GM18867 (cell line): ENCODE data around the gene ZNF780A.
"Not testable (repeated sequence)": the region's sequence is repeated elsewhere in the genome, so short reads cannot be mapped to it uniquely, and the experiment has no call there.

ENCODE experiments used
- ATAC-seq: cut with Tn5 transposase; IDR thresholded peaks from one replicate; pipeline ENCODE4 v1.9.1; 2021; ENCODE audit warnings: mild to moderate bottlenecking, moderate library complexity; ENCODE audit not compliant: unreplicated experiment

ZNF780A gene

DNA sequence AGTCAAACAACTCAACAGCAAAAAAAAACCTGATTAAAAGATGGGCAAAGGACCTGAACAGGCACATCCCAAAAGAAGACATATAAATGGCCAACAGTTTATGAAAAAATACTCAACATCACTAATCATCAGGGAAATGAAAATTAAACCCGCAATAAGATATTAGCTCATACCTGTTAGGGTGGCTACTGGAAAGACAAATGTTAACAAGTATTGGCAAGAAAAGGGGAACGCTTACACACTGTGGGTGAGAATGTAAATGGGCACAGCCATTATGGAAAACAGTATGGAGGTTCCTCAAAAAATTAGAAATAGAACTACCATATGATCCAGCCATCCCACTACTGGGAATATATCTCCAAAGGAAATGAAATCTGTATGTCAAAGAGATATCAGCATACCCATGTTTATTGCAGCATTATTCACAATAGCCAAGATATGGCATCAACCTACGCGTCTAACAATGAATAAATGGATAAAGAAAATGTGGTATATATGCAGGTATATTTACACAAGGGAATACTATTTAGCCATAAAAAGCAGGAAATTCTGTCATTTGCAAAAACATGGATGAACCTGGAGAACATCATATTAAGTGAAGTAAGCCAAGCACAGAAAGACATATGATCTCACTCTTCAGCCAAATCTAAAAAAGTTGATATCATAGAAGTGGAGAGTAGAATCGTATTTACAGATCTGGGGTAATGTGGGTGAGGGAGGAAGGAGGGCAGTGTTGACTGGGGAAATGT, 2.3 kb downstream of the ZNF780A start:
- no peak for ATAC-seq

DNA sequence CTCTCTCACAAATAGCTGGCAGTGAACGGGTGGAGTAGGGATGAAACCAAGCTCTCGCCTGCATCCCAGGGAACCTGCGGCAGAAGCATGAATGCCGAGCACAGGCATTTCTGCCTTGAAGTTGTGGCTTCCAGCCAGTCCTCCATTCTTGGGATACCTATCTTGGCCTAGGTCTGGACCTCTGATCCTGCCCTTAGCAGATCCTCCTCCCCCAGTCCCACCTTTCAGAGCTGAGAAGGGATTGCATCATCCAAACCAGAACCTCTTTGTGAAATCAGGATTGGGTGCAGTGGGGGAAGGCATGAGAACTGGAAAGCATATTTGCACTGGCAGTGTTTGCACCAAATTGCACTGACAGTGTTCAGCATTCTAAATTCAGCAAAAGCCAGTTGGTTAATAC, 5.8 kb downstream of the ZNF780A start:
- no peak for ATAC-seq

DNA sequence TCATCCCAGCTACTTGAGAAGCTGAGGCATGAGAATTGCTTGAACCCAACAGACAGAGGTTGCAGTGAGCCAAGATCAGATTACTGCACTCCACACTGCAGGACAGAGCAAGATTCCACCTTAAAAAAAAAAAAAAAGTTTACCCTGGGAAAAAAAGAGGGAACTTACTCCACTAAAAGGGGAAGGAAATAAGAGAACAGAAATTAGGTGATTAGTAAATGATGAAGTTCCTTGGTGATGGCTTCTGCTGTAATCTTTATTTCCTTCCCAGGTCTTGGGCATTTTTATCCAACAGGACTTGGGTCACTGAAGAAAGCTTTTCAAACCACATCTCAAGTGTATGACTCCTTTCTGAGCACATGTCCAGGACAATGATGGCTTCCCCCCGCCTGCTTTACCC, 9.3 kb downstream of the ZNF780A start:
- ATAC-seq = no peak

DNA sequence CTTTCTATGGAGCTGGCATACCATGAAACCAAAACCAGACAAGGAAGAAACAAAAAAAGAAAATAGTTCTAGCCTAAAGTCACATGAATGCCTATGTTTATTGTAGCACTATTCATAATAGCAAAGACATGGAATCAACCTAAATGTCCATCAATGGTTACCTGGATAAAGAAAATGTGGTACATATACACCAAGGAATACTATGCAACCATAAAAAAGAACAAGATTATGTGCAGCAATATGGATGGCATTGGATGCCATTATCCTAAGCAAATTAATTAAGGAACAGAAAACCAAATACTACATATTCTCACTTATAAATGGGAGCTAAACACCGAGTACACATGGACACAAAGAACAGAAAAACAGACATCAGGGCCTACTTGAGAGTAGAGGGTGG, 10.5 kb downstream of the ZNF780A start:
- ATAC-seq = no peak

DNA sequence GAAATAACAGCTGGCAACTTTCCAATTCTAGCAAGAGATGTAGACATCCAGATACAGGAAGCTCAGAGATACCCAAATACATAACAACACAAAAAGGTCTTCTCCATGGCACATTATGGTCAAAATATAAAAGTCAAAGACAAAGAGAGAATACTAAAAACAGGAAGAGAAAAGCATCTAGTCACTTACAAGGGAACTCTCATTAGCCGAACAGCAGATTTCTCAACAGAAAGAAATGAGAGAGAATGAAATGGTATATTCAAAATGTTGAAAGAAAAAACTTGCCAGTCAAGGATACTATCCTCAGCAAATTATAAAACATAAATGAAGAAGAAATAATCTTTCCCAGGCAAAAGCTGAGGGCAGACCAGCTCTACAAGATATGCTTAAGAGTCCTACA, 12.4 kb downstream of the ZNF780A start:
- ATAC-seq = no peak

DNA sequence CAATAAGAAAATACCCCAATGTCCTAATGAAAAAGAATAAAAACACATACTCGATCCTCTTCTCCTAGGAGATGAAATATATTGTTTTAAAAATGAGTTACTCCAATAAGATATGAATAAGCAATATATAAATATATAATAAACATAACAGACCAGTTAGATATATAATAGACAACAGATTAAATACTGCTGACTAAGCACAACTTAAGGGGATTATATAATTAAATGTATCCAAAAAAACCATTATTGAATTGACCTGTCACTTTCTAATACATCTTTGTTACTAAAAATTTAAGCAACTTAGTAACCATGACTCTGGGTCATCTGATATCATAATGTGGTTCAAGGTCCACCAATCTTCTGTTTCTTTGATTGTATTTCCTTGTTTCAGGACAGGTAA, 20.7 kb downstream of the ZNF780A start:
- no peak for ATAC-seq

DNA sequence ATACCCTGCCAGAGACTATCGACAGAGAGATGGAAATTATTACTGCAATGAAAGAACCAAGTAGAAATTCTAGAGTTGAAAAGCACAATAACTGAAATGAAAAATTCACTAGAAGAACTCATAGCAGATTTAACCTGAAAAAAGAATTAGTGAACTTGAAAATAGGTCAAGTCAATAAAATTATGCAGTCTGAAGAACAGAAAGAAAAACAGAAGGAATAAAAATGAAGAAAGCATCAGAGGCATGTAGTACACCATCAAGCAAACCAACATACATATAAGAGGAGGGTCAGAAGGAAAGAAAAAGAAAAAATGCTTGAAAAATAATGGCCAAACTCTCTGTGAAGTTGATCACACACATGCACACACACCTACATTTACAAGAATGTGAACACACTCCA, 31.1 kb downstream of the ZNF780A start:
- ATAC-seq = no peak

DNA sequence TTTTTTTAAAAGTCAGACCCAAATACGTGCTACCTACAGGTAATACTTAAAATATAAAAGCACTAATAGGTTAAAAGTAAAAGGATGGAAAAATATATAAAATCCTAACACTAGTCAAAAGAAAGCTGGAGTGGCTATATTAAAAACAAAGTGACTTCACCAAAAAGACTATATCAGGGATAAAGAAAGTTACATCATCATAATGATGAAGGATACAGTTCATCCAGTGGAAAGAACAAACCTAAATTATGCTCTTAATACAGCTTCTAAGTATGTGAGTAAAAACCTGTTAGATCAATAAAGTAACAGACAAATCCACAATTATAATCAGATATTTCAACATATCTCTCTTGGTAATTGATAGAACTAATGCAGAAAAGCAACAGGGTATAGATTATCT, 33.6 kb downstream of the ZNF780A start:
- ATAC-seq = no peak

DNA sequence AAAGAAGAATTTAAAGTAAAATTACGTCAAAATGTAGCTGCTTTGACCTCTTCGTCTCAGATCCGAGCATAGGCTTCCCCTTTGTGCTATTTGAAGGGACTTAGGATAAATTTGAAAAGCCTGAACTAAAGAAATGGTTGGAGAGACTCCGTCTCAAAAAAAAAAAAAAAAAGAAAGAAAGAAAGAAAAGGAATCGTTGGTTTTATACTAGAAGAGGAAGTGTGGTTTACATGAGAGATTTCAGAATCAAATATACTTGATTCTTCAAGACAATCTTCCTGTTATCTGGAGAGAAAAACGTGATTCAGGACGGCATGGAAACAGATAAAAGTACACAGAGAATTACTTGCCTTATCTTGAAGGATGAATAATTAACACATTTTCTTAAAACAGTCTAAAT, 34.2 kb downstream of the ZNF780A start:
- no peak for ATAC-seq

DNA sequence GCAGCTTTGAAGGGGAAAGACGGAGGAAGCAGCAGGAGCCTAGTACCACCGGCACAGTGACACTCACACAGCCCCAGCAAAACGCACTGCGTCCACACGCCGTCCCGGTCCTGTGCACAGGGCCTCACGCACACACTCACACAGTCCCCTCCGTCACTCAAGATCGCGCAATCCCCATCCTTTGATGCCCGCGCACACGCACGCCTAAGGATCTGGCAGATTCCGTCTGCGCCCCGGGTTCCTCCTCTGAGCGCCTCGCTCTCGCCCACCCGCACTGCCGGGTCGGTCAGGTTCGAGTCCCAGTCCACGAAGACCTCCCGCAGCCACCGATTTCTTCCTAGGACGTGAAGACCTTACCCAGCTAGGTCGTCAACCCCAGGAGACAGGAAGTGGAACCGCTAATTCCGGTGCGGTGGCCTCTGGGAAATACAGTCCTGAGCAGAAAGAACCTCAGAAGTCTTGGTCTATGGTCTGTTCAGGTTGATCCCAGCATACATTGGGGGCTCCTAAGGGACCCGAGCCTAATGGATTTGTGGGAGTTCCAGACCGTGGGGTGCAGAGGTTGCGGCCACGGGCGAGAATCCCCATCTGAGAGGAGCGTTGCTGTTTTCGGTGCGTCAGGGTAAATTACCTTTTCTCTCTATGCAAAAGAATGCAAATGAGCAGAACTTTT, 34.8 kb downstream of the ZNF780A start, which contains the start of gene ZNF780B:
TSS of gene ZNF780B (minus strand) at position 400 of the 673 bp plus-strand sequence. CDS start 5,899 bp downstream, outside the sequence.
- peak; percentile 71 for ATAC-seq

DNA sequence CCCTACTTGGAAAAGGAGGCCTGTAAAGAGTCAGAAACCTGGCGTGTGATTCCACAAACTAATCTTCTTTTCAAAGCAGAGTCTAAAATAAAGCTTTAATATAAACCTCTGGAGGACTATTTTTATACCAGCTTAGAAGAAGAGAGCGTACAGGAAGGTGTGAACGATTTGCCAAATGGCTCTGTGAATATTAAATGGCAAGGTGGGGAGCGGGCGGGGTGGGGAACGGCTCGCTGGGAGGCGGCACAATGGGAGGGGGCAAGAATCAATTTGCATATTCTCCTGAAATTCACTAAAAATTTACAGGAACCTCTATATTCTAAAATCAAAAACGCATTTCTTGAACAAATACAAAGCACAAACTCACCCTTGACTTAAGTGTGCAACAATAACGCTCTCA, 35.7 kb downstream of the ZNF780A start:
- no peak for ATAC-seq

DNA sequence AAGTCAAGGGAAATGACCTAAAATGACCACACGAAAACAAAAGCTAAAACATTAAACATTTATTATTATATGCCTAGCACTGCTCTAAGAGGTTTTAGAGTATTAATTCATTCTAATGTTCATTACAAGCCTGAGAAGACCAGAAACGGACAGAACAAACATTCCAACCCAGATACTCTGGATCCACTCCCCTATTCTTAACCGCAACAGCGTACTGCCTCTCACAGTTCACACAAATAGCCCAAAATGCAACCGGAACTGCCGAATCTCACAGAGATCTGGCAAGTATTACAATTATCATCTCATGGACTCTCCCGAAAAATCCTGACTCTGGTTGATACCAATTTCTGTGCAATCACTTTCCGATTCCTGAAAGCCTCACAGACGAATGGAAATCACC, 36.1 kb downstream of the ZNF780A start:
- ATAC-seq = no peak

DNA sequence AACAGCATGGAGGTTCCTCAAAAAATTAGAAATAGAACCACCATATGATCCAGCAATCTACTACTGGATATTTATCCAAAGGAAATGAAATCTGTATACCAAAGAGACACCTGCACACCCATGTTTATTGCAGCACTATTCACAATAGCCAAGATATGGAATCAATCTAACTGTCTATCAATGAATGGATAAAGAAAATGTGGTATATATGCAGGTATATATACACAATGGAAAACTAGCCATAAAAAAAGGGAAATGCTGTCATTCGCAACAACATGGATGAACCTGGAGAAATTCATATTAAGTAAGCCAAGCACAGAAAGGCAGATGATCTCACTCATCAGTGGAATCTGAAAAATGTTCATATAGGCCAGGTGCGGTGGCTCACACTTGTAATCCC, 37.3 kb downstream of the ZNF780A start:
- no peak for ATAC-seq

DNA sequence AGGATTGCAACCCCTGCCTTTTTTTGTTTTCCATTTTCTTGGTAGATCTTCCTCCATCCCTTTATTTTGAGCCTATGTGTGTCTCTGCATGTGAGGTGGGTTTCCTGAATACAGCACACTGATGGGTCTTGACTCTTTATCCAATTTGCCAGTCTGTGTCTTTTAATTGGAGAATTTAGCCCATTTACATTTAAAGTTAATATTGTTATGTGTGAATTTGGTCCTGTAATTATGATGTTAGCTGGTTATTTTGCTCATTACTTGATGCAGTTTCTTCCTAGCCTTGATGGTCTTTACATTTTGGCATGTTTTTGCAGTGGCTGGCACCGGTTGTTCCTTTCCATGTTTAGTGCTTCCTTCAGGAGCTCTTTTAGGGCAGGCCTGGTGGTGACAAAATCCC, 49.0 kb downstream of the ZNF780A start:
- not testable (repeated sequence) for ATAC-seq

DNA sequence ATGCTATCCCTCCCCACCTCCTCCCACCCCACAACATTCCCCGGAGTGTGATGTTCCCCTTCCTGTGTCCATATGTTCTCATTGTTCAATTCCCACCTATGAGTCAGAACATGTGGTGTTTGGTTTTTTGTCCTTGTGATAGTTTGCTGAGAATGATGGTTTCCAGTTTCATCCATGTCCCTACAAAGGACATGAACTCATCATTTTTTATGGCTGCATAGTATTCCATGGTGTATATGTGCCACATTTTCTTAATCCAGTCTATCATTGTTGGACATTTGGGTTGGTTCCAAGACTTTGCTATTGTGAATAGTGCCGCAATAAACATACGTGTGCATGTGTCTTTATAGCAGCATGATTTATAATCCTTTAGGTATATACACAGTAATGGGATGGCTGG, 52.7 kb downstream of the ZNF780A start:
- ATAC-seq = not testable (repeated sequence)

DNA sequence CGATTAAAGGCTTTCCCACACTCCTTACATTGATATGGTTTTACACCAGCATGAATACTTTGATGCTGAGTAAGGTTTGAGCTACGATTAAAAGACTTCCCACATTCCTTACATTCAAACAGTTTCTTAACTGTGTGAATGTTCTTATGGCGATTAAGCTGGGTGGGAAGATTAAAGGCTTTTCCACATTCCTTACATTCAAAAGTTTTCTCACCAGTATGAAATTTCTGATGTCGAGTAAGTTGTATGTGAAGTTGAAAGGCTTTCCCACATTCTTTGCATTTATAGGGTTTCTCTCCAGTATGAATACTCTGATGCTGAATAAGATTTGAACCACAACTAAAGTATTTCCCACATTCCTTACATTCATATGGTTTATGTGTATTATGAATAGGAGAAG, 54.7 kb downstream of the ZNF780A start:
- no peak for ATAC-seq

DNA sequence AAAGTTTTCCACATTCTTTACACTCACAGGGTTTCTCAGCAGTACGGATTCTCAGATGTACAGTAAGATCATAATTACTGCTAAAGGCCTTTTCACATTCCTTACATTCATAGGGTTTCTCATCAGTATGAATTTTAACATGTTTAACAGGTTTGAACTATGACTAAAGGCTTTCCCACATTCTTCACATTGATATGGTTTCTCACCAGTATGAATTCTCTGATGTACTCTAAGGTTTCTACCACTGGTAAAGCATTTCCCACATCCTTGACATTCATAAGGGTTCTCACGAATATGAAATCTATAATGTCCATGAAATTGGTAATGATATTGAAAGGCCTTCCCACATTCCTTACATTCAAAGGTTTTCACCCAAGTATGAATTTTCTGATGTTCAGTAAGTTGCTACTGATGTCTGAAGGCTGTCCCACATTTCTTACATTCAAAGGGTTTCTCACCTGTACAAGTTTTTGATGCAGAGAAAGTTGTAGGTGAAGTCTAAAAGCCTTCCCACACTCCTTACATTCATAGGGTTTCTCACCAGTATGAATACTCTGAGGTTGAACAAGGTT, 56.7 kb downstream of the ZNF780A start:
- ATAC-seq = no peak

DNA sequence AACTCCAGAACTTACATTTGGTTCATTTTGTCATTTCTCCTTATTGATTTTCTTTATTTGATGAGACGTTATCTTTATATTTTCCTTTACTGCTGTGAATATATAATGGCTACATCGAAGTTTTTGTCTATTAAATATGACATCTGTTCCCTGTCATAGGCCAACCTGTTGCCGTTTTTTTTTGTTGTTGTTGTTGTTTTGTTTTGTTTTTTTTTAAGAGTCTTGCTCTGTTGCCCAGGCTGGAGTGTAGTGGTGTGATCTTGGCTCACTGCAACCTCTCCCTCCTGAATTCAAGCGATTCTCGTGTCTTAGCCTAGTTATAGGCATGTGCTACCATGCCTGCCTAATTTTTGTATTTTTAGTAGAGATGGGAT, 64.2 kb downstream of the ZNF780A start:
- ATAC-seq = no peak

DNA sequence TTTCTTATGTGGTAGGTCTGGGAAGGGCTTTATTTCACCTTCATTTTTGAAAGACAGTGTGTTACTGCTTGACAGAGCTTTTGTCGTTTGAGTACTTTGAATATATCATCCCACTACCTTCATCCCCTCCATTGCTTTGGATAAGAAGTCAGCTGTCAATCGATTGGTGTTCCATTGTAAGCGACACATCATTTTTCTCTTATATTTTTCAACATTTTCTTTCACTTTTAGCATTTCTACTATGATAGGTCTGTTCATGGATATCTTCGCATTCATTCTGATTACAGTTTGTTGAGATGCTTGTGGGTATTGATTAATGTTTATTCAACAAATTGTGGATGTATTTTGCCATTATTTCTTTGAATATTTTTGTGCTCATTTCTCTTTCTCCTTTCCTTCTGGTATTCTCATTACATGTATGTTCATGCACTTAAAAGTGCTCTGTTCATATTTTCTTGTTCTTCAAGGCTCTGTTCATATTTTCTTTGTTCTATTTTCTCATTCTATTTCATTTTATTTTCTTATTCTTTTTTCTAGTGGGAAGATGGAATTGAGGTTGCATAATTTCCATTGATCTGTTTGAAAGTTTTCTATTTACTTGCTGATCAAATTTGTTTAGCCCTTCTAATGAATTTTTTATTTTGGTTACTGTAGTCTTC, 64.7 kb downstream of the ZNF780A start:
- ATAC-seq = no peak

DNA sequence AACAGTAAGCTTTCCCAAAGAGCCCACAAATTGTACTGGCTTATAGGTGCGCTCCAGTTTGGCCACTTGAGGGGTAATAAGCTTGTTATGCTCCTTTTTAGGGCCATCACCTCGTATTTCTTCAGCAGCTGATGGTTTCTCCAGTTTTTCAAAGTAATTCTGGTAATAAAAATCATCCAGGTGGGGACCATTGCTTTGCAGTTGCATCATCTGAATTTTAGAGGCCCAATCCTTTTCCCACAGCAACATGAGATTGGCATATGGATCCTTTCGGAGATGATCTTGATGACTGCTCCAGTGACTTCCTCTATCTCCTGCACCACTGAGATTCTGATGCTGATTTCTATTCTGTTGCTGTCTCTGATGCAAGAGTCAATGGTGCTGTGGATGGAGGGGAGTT, 66.8 kb downstream of the ZNF780A start:
- ATAC-seq = no peak
